GM15510 (cell line): ENCODE measurements around the gene KCND1.
A peak's percentile ranks its signal among the peaks of the same experiment; 100 is the strongest.

Experiments used
- POLR2A ChIP-seq: IDR thresholded peaks from 3 replicates; pipeline ENCODE4 v1.6.1; 2011; ENCODE audit warnings: borderline replicate concordance; ENCODE audit not compliant: insufficient read length; ENCODE audit errors: extremely low read depth

The KCND1 gene

GRCh38 chrX:48960291-48960690 lies 11.4 kb downstream of the KCND1 start:
- no peak for TF ChIP-seq POLR2A

GRCh38 chrX:48958635-48959094 lies 13.0 kb downstream of the KCND1 start:
- no peak for TF ChIP-seq POLR2A

DNA sequence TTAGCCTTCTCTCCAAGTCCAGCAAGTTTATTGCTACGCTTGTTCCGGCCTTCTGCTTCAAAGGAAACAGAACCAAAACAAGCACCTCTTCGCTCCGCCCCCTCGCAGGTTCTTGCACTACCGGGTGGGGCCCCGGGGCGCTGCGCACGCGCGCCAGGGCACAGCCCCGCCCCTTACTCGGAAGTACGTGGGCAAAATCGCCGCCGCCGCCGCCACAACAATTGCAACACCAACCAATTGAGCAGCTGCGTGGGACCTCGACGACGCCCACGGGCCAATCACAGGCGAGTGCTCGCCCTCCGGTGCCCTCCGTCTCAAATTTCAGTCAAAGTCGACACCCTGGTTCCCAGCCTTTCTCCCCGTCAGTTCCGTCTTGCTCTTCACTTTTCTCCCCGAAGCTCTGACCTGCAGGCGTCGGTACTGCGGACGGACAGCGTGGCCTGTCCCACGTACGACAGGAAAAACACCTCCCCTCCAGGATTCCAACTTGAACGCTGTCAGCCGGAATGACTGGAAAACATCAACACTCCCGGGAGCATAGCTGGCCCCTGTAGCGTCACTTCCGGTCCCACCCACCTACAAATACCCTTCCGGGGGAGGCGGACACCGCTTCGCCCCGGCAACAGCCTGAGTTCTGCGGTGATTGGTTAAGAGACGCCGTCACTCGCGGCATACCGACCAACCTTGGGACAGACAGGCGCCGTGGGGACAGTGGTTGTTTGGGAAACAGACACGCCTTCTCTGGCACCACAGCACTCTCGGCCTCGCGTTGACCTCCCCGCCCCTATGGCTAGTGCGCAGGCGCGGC lies 13.6 kb downstream of the KCND1 start:
- TF ChIP-seq POLR2A: peak; percentile 38

- peak; percentile 33 for TF ChIP-seq POLR2A
Measured at GRCh38 chrX:48957477-48957826, 14.2 kb downstream of the KCND1 start, which contains the start of gene OTUD5. OTUD5 (minus strand) TSS chrX:48957607; CDS start chrX:48957570, 37 bp downstream.

DNA sequence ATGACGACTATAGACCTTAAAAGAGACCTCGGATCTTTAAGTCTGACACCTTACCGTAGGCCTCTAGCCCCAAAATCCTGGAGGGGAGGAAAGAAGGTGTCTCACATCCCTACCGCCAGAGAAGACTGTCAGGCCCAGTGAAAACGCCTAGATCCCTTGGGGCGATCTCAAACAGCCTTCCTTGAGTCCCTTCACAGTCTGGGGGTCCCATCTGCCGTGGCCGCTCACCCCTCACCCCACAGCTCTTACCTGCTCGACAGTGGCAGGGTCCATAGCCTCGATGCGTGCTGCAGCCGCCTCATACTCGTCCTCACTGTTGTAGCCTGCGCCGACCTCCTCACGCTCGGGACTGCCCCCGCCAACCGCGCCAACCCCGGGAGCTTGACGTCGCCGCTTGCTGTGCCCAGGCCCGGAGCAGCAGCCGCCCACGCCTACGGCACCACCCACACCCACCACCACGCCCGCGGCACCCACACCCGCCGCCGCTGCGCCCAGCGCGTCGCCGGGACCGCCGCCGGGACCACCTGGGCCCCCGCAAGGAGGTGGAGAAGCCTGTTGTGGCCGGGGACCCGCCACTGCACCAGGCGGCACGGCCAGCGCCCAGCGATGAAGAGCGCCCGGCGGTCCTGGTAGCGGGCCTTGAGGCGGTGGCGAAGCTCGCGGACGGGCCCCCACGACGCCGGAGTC lies 14.8 kb downstream of the KCND1 start:
- TF ChIP-seq POLR2A: no peak

- TF ChIP-seq POLR2A: no peak
Measured at GRCh38 chrX:48948589-48948988, 23.1 kb downstream of the KCND1 start.

DNA sequence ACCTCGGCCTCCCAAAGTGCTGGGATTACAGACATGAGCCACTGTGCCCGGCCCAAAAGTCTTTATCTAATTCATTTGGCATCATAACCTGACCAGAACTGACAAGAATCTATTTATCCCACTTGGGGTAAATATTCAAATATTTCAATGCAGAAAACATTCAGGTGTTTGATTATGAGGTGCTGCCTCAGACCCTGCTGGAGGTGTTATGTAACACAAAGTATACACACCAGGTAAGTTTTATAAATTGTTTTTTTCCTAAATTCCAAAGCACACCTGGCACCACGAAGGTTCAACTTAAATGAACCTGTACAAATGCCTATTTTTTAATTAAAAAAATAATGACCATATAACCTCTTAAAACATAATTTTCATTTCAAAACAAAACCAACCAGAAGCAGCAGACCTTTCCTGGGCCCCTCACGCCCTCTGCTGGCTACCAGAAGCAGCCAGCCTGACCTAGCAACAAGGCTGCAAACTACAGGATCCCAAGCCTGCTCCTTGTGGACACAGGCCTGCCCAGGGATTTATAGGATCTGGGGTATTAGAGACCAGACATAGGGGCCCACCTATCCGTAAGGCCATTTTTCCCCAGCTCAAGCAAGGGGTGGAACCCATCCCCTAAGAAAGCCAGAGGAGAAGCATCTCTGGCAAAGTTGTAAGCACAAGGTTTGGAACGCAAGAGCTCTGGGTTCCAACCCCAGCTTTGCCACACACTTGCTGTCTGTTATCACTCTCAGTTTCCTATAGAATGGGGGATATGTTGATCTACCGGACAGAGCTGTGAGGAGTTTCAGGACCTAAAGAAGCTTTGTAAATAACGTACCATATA lies 25.9 kb downstream of the KCND1 start:
- TF ChIP-seq POLR2A: no peak

DNA sequence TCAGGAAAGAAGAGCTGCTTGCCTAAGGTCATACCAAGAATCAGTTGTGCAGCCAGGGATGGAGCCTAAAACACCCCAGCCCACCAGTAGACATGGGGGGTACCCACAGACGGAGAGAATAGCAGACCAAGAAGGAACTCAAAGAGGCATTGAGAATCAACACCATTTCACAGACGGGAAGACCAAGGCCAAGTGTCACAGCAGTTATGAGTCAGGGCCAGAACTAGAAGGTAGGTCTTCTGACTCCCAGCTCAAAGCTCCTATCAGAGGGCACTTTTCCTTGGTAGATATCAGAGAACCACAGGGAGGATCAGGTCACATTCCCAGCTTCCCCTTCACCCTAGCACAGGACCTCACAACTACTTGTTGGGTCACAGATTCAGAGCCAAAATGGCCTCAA lies 28.7 kb downstream of the KCND1 start:
- TF ChIP-seq POLR2A: no peak

DNA sequence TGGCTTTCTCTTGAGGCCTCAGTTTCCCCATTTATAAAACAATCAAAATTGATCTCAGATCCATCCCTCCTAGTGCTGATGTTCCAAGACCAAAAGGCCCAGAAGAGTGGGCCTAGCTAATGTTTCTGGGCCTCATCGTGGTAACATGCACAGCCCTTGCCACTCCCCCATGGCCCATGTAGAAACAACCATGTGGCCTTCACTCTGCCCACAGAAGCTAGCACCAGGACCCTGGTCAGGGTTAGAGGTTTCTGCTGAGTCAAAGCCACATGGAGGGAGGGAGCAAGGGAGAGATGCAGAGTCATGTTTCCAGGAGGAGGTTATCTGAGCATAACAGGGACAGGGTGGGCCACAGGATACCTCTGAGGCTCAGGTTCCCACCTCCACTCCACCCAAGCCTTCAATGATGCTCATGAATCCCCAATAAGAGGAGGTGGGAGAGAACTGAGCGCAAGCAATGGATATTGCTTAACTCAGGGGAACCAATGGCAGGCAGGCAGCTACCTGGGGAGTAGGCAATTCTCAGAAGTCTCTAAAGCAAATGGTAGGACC lies 31.2 kb downstream of the KCND1 start:
- TF ChIP-seq POLR2A: no peak

- no peak for TF ChIP-seq POLR2A
Measured at GRCh38 chrX:48939524-48940228, 32.0 kb downstream of the KCND1 start.

DNA sequence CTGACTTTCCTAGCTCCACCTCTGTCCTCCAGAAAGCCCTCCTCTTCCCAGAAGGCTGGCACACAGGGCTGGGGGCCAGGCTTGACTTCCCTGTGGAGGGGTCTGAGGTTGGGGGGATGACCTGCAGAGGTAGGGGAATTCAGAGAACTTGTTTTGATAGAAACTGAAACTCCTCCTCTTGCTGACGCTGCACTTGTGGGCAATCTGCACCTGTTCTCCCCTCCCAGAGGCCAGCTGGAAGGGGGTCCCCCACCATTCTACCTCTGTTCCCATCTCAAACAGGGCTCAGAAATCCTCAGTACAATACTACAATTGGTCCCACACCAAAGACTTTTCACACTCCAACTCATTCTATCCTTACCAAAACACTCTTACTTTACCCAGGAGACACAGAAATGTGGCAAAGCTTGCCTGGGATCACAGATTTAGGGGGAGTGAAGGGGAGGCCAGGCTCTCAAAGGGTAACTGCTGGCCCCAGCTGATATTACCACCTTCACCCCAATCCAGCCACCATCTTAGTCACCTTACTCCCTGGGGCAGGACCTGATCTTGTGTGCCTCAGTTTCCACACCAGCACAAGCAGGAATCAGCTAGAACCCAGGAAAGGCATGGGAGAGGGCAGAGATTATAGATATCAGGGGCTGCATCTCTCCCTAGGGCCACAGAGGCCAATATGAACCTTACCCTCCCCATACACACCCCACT lies 32.8 kb downstream of the KCND1 start:
- TF ChIP-seq POLR2A: no peak

DNA sequence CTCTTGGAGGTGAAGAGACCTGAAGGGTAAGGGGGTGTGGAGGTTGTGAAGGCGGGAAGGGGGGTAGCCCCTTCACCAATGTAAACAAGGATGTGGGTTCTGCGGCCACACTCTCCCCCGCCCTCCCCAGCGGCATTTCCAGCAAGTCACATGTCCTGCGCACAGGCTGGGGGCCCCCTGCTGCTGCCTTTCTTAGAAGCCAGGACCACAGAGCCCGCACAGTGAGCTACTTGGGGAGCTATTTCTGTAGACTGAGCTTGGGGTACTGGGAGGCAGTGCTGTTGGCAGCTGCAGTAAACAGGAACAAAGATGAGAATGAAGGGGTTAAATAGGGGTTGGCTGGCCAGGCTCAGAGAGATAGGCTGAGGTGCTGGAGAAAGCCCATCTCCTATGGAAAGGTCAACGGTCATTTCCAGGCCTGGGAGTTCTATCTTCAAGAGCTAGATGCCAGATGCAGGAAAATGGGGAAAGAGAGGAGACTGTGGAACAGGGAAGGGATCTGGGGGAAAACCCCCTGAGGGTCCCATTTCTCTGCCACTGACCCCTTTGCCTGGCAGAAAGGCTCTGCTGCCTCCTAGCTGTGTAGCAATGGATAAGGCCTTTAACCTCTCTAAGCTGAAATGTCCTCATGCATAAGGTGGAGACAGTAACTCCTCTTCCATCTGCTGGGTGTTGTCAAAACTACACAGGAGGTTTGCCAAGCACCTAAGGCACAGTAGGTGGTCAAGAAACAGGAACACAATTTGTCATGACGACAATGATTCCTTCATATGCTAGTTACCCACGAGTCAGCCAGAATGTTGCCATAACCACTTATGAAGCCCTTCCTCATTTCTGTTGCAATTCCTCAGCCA lies 34.4 kb downstream of the KCND1 start:
- no peak for TF ChIP-seq POLR2A
